ENCODE data around the gene BCL2L1. TPM values are rescaled to one million over a fixed set of nuclear protein-coding genes. Genes with fewer than 3 reads are reported as not detected.

Gene BCL2L1
- total and polyA plus RNA-seq, 4 experiments from 2014 or later: 20.3 to 26.1 (median 21.8) TPM

GRCh38 chr20:31710423-31711108, 12.1 kb downstream of the BCL2L1 start:
- H3K4me1 Mint-ChIP-seq: peaks cover 62 to 95% (median 77%) of the 10 kb centered on the region in 4 donors
- H3K4me1 ChIP-seq (ENCODE audit: insufficient read depth, low read length): peaks cover 89% of the 10 kb centered on the region
- H3K4me3 Mint-ChIP-seq: peak overlapping the region in 1 of 8 donors; percentile 45
- H3K27ac ChIP-seq (ENCODE audit: low read depth, low read length): no peak overlapping the region
- H3K36me3 Mint-ChIP-seq: peaks cover 50 to 70% of the 10 kb centered on the region in 2 donors
- CTCF ChIA-PET (ENCODE audit: partially characterized antibody): interaction anchor here (5.1 to 7.5 kb wide), 2 partner anchors 13 to 49 kb away, joined by 31 to 33 read pairs; partner anchors contain the start of gene BCL2L1
- H3K27me3 Mint-ChIP-seq: no peaks in the 10 kb centered on the region
- no peak overlapping the region for H3K4me3 ChIP-seq (ENCODE audit: low read length in 2 of 2)
- no peaks in the 10 kb centered on the region for H3K9me3 Mint-ChIP-seq
- no peaks in the 10 kb centered on the region for H3K27me3 ChIP-seq (ENCODE audit: insufficient read depth, low read length)
- intact Hi-C loops (cut with micrococcal nuclease): loop anchor here (1.0 kb wide), 1 partner anchor 12 kb away; the partner anchor contains the start of gene BCL2L1
- H3K9me3 ChIP-seq (ENCODE audit: control insufficient read depth in 1 of 2, low read length in 2 of 2): no peaks in the 10 kb centered on the region
- peak overlapping the region; percentile 38 to 91 (median 70) for H3K27ac Mint-ChIP-seq
- POLR2A ChIA-PET (ENCODE audit: partially characterized antibody): interaction anchor here (1.1 to 2.7 kb wide), 4 partner anchors 10 to 35 kb away, joined by 6 to 12 read pairs (median 10); partner anchors contain the start of gene BCL2L1
- no peak for DNase-seq
- H3K36me3 ChIP-seq (ENCODE audit: insufficient read depth, low read length): peaks cover 43% of the 10 kb centered on the region

GRCh38 chr20:31709939-31710338, 12.7 kb downstream of the BCL2L1 start:
- H3K4me3 Mint-ChIP-seq: peak overlapping the region in 3 of 8 donors; percentile 8 to 51 (median 22)
- peaks cover 90% of the 10 kb centered on the region for H3K4me1 ChIP-seq (ENCODE audit: insufficient read depth, low read length)

GRCh38 chr20:31708736-31709534, 13.7 kb downstream of the BCL2L1 start:
- Histone ChIP-seq H3K4me3 (ENCODE audit: low read length in 2 of 2) (no peak overlapping the region), H3K36me3 (ENCODE audit: insufficient read depth, low read length) (peaks cover 42% of the 10 kb centered on the region), H3K27ac (ENCODE audit: low read depth, low read length) (no peak overlapping the region), H3K4me1 (ENCODE audit: insufficient read depth, low read length) (peaks cover 80% of the 10 kb centered on the region), H3K27me3 (ENCODE audit: insufficient read depth, low read length) (no peaks in the 10 kb centered on the region), H3K9me3 (ENCODE audit: control insufficient read depth in 1 of 2, low read length in 2 of 2) (no peaks in the 10 kb centered on the region)
- ChIA-PET POLR2A (ENCODE audit: partially characterized antibody) (no interaction called here), CTCF (ENCODE audit: partially characterized antibody) (interaction anchor here (1.4 to 7.5 kb wide), 2 partner anchors 15 to 47 kb away, joined by 8 to 33 read pairs; no protein-coding TSS in a partner anchor)
- H3K36me3 Mint-ChIP-seq: peaks cover 50 to 70% of the 10 kb centered on the region in 2 donors
- H3K4me3 Mint-ChIP-seq: peak overlapping the region in 5 of 8 donors; percentile 9 to 71 (median 37)
- intact Hi-C loops (cut with micrococcal nuclease): no loop called here
- peak overlapping the region; percentile 52 to 93 (median 81) for H3K27ac Mint-ChIP-seq
- H3K4me1 Mint-ChIP-seq: peaks cover 58 to 91% (median 72%) of the 10 kb centered on the region in 4 donors
- no peak for DNase-seq
- no peaks in the 10 kb centered on the region for H3K9me3 Mint-ChIP-seq
- no peaks in the 10 kb centered on the region for H3K27me3 Mint-ChIP-seq

More at GRCh38 chr20:31709939-31710338, 12.7 kb downstream of the BCL2L1 start:
- peaks cover 49 to 70% of the 10 kb centered on the region in 2 donors for H3K36me3 Mint-ChIP-seq
- no peak overlapping the region for H3K27ac ChIP-seq (ENCODE audit: low read depth, low read length)
- no peaks in the 10 kb centered on the region for H3K27me3 Mint-ChIP-seq
- H3K4me1 Mint-ChIP-seq: peaks cover 62 to 95% (median 76%) of the 10 kb centered on the region in 4 donors
- no peaks in the 10 kb centered on the region for H3K9me3 Mint-ChIP-seq
- ChIA-PET POLR2A (ENCODE audit: partially characterized antibody) (interaction anchor here (1.8 to 2.7 kb wide), 2 partner anchors 10 to 13 kb away, joined by 11 to 12 read pairs; partner anchors contain the start of gene BCL2L1), CTCF (ENCODE audit: partially characterized antibody) (interaction anchor here (5.1 to 7.5 kb wide), 2 partner anchors 13 to 48 kb away, joined by 31 to 33 read pairs; partner anchors contain the start of gene BCL2L1)
- H3K27me3 ChIP-seq (ENCODE audit: insufficient read depth, low read length): no peaks in the 10 kb centered on the region
- no peak overlapping the region for H3K4me3 ChIP-seq (ENCODE audit: low read length in 2 of 2)
- no peaks in the 10 kb centered on the region for H3K9me3 ChIP-seq (ENCODE audit: control insufficient read depth in 1 of 2, low read length in 2 of 2)
- DNase-seq: no peak
- H3K36me3 ChIP-seq (ENCODE audit: insufficient read depth, low read length): peaks cover 47% of the 10 kb centered on the region
- intact Hi-C loops (cut with micrococcal nuclease): loop anchor here (1.0 kb wide), 1 partner anchor 12 kb away; the partner anchor contains the start of gene BCL2L1
- H3K27ac Mint-ChIP-seq: peak overlapping the region; percentile 38 to 91 (median 75)

GRCh38 chr20:31707994-31708735, 14.5 kb downstream of the BCL2L1 start:
- Mint-ChIP-seq H3K36me3 (peaks cover 46 to 63% of the 10 kb centered on the region in 2 donors), H3K4me1 (peaks cover 52 to 83% (median 65%) of the 10 kb centered on the region in 4 donors), H3K27me3 (no peaks in the 10 kb centered on the region), H3K9me3 (no peaks in the 10 kb centered on the region), H3K4me3 (peak overlapping the region in 4 of 8 donors; percentile 10 to 26 (median 23)), H3K27ac (peak overlapping the region in 6 of 7 donors; percentile 4 to 90 (median 54))
- ChIA-PET POLR2A (ENCODE audit: partially characterized antibody) (no interaction called here), CTCF (ENCODE audit: partially characterized antibody) (interaction anchor here (1.4 to 7.5 kb wide), 2 partner anchors 16 to 47 kb away, joined by 8 to 33 read pairs; no protein-coding TSS in a partner anchor)
- intact Hi-C loops (cut with micrococcal nuclease): no loop called here
- no peak overlapping the region for H3K4me3 ChIP-seq (ENCODE audit: low read length in 2 of 2)
- H3K27ac ChIP-seq (ENCODE audit: low read depth, low read length): no peak overlapping the region
- H3K36me3 ChIP-seq (ENCODE audit: insufficient read depth, low read length): peaks cover 35% of the 10 kb centered on the region
- H3K27me3 ChIP-seq (ENCODE audit: insufficient read depth, low read length): no peaks in the 10 kb centered on the region
- no peaks in the 10 kb centered on the region for H3K9me3 ChIP-seq (ENCODE audit: control insufficient read depth in 1 of 2, low read length in 2 of 2)
- peaks cover 72% of the 10 kb centered on the region for H3K4me1 ChIP-seq (ENCODE audit: insufficient read depth, low read length)
- DNase-seq: no peak

GRCh38 chr20:31707258-31707615, 15.4 kb downstream of the BCL2L1 start:
- Mint-ChIP-seq H3K27ac (peak overlapping the region in 3 of 7 donors; percentile 51 to 85 (median 73)), H3K9me3 (no peaks in the 10 kb centered on the region), H3K27me3 (no peaks in the 10 kb centered on the region), H3K4me1 (peaks cover 45 to 74% (median 57%) of the 10 kb centered on the region in 4 donors), H3K4me3 (no peak overlapping the region), H3K36me3 (peaks cover 38 to 56% of the 10 kb centered on the region in 2 donors)
- intact Hi-C loops (cut with micrococcal nuclease): no loop called here
- DNase-seq: no peak
- Histone ChIP-seq H3K27ac (ENCODE audit: low read depth, low read length) (no peak overlapping the region), H3K4me3 (ENCODE audit: low read length in 2 of 2) (no peak overlapping the region), H3K9me3 (ENCODE audit: control insufficient read depth in 1 of 2, low read length in 2 of 2) (no peaks in the 10 kb centered on the region), H3K36me3 (ENCODE audit: insufficient read depth, low read length) (peaks cover 31% of the 10 kb centered on the region), H3K27me3 (ENCODE audit: insufficient read depth, low read length) (no peaks in the 10 kb centered on the region), H3K4me1 (ENCODE audit: insufficient read depth, low read length) (peaks cover 63% of the 10 kb centered on the region)
- ChIA-PET POLR2A (ENCODE audit: partially characterized antibody) (interaction anchor here (1.5 to 1.9 kb wide), 2 partner anchors 16 to 31 kb away, joined by 5 to 9 read pairs; partner anchors contain the start of gene BCL2L1), CTCF (ENCODE audit: partially characterized antibody) (interaction anchor here (0.7 to 7.5 kb wide), 2 partner anchors 19 to 46 kb away, joined by 3 to 33 read pairs; no protein-coding TSS in a partner anchor)

GRCh38 chr20:31706607-31707257, 15.9 kb downstream of the BCL2L1 start:
- H3K27ac Mint-ChIP-seq: peak overlapping the region; percentile 51 to 85 (median 72)
- H3K27me3 Mint-ChIP-seq: no peaks in the 10 kb centered on the region
- no peak for DNase-seq
- peaks cover 43 to 57% of the 10 kb centered on the region in 2 donors for H3K36me3 Mint-ChIP-seq
- Histone ChIP-seq H3K4me1 (ENCODE audit: insufficient read depth, low read length) (peaks cover 63% of the 10 kb centered on the region), H3K36me3 (ENCODE audit: insufficient read depth, low read length) (peaks cover 31% of the 10 kb centered on the region), H3K27ac (ENCODE audit: low read depth, low read length) (no peak overlapping the region), H3K27me3 (ENCODE audit: insufficient read depth, low read length) (no peaks in the 10 kb centered on the region), H3K4me3 (ENCODE audit: low read length in 2 of 2) (no peak overlapping the region), H3K9me3 (ENCODE audit: control insufficient read depth in 1 of 2, low read length in 2 of 2) (no peaks in the 10 kb centered on the region)
- intact Hi-C loops (cut with micrococcal nuclease): no loop called here
- H3K4me1 Mint-ChIP-seq: peaks cover 44 to 74% (median 60%) of the 10 kb centered on the region in 4 donors
- POLR2A ChIA-PET (ENCODE audit: partially characterized antibody): interaction anchor here (1.0 to 1.9 kb wide), 3 partner anchors 11 to 31 kb away, joined by 3 to 9 read pairs (median 5); partner anchors contain the start of gene BCL2L1
- CTCF ChIA-PET (ENCODE audit: partially characterized antibody): interaction anchor here (0.7 to 7.5 kb wide), 3 partner anchors 14 to 45 kb away, joined by 3 to 33 read pairs (median 3); no protein-coding TSS in a partner anchor
- no peaks in the 10 kb centered on the region for H3K9me3 Mint-ChIP-seq
- peak overlapping the region in 1 of 8 donors; percentile 6 for H3K4me3 Mint-ChIP-seq

Measured in CD4-positive, alpha-beta memory T cell (primary cell).